ENCODE measurements around the gene UGT2A1. TPM values are rescaled to one million over a fixed set of nuclear protein-coding genes. Genes with fewer than 3 reads are reported as not detected.
A peak's percentile ranks its signal among the peaks of the same experiment; 100 is the strongest.

Gene UGT2A1
- total RNA-seq, 1 donor from 2014 or later: not detected

DNA sequence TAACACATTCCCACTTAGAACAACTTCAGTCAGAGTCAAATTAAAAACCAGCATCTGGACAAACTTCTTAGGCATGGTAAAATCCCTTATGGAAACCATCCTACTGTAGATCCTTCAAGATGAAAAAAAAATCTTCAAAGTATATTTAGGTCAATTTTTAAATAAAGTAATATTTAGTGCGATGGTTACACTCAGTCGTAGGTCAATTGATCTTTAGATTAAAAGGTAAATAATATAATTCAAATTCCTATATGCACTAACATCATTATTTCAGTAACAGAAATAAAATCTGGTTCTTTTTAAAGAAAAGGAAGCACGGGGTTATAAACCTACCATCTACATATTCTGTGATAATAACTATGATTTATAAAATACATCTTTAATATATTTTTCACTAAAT is 13.5 kb downstream of the UGT2A1 start, which contains the start of gene UGT2A2:
Gene UGT2A2 (minus strand): TSS at position 101 of the 400 bp plus-strand sequence. CDS start 2 bp downstream, at position 99.
- H3K9me3 Mint-ChIP-seq (ENCODE audit: unreplicated experiment): no peaks in the 10 kb centered on the region
- no peaks in the 10 kb centered on the region for H3K36me3 Mint-ChIP-seq (ENCODE audit: unreplicated experiment)
- no peak for TF ChIP-seq CTCF (IDR thresholded peaks at IDR 0.05; ENCODE audit: partially characterized antibody, unreplicated experiment)
- no peak within 1 kb of the TSS for H3K27ac Mint-ChIP-seq (ENCODE audit: unreplicated experiment)
- no peaks in the 10 kb centered on the region for H3K27me3 Mint-ChIP-seq (ENCODE audit: unreplicated experiment)
- no peak for DNase-seq
- no peaks in the 10 kb centered on the region for H3K4me1 Mint-ChIP-seq (ENCODE audit: low read depth, unreplicated experiment)
- no peak within 1 kb of the TSS for H3K4me3 Mint-ChIP-seq (ENCODE audit: unreplicated experiment)

DNA sequence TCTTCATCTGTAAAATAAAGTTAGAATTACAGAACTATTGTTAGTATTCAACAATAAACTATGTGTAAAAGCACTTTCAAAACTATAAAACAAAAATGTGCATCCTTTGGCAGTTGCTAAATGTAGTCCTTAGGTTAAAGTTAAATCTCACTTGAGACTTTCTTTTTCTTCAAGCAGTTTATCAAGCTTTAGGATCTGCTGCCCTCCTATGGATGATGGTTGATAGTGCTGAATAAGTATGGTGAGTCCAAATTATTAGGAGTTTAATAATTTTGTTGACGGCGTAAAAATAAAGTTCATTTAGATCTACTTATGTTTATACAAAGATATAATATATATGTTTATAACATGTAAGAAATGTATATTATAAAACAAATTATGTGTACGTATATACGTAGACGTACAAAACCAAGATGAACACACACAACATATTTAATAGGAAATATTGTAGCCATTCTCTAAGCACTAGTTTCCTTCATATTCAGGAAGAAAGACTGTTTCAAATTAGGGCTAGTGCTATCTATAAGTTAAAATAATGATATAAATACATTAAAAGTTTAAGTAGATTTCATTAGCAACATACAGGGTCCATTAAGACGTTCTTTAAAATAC is 35.9 kb downstream of the UGT2A1 start:
- Mint-ChIP-seq H3K27me3 (ENCODE audit: unreplicated experiment) (peaks cover 1% of the 10 kb centered on the region), H3K27ac (ENCODE audit: unreplicated experiment) (no peak overlapping the region), H3K9me3 (ENCODE audit: unreplicated experiment) (no peaks in the 10 kb centered on the region), H3K36me3 (ENCODE audit: unreplicated experiment) (no peaks in the 10 kb centered on the region), H3K4me1 (ENCODE audit: low read depth, unreplicated experiment) (no peaks in the 10 kb centered on the region), H3K4me3 (ENCODE audit: unreplicated experiment) (no peak overlapping the region)
- no peak for DNase-seq
- TF ChIP-seq CTCF (IDR thresholded peaks at IDR 0.05; ENCODE audit: partially characterized antibody, unreplicated experiment): peak; percentile 62

GRCh38 chr4:69610484-69610883 is 42.6 kb downstream of the UGT2A1 start:
- Mint-ChIP-seq H3K27ac (ENCODE audit: unreplicated experiment) (no peak overlapping the region), H3K36me3 (ENCODE audit: unreplicated experiment) (no peaks in the 10 kb centered on the region)
- no peak for TF ChIP-seq CTCF (IDR thresholded peaks at IDR 0.05; ENCODE audit: partially characterized antibody, unreplicated experiment)

DNA sequence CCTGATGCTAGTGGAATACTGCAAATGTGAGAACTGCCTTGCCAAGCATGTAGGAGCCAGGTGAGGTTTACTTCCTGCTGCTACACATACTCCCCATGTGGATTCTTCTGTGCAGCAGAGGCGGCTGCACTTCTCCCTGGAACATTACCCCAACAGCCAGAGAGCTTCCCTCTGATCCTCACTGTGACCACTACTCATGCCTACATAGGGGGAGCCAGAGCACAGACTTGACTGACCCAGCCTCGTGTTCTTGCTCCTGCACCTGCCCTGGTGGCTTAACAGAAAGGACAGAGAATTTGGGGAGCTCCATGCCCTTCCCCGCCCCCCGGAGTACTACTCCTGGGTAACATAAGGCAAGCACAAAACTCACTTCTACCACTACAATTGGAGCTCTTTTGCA is 52.0 kb downstream of the UGT2A1 start:
- Mint-ChIP-seq H3K4me1 (ENCODE audit: low read depth, unreplicated experiment) (no peaks in the 10 kb centered on the region), H3K4me3 (ENCODE audit: unreplicated experiment) (no peak overlapping the region), H3K9me3 (ENCODE audit: unreplicated experiment) (peaks cover under 1% of the 10 kb centered on the region), H3K27ac (ENCODE audit: unreplicated experiment) (no peak overlapping the region), H3K36me3 (ENCODE audit: unreplicated experiment) (no peaks in the 10 kb centered on the region), H3K27me3 (ENCODE audit: unreplicated experiment) (no peaks in the 10 kb centered on the region)
- DNase-seq: no peak
- TF ChIP-seq CTCF (IDR thresholded peaks at IDR 0.05; ENCODE audit: partially characterized antibody, unreplicated experiment): no peak

More at GRCh38 chr4:69610484-69610883, 42.6 kb downstream of the UGT2A1 start:
- H3K27me3 Mint-ChIP-seq (ENCODE audit: unreplicated experiment): peaks cover 1% of the 10 kb centered on the region
- peaks cover 5% of the 10 kb centered on the region for H3K9me3 Mint-ChIP-seq (ENCODE audit: unreplicated experiment)
- H3K4me3 Mint-ChIP-seq (ENCODE audit: unreplicated experiment): no peak overlapping the region
- no peak for DNase-seq
- no peaks in the 10 kb centered on the region for H3K4me1 Mint-ChIP-seq (ENCODE audit: low read depth, unreplicated experiment)

GRCh38 chr4:69600013-69600412 is 53.0 kb downstream of the UGT2A1 start:
- no peak overlapping the region for H3K27ac Mint-ChIP-seq (ENCODE audit: unreplicated experiment)
- DNase-seq: no peak
- H3K27me3 Mint-ChIP-seq (ENCODE audit: unreplicated experiment): no peaks in the 10 kb centered on the region
- no peaks in the 10 kb centered on the region for H3K9me3 Mint-ChIP-seq (ENCODE audit: unreplicated experiment)
- no peak overlapping the region for H3K4me3 Mint-ChIP-seq (ENCODE audit: unreplicated experiment)
- no peaks in the 10 kb centered on the region for H3K36me3 Mint-ChIP-seq (ENCODE audit: unreplicated experiment)
- no peak for TF ChIP-seq CTCF (IDR thresholded peaks at IDR 0.05; ENCODE audit: partially characterized antibody, unreplicated experiment)
- H3K4me1 Mint-ChIP-seq (ENCODE audit: low read depth, unreplicated experiment): no peaks in the 10 kb centered on the region

Measured in glutamatergic neuron (in vitro differentiated cells).